Common myeloid progenitor, CD34-positive (primary cell): ENCODE data around the gene RGS11.

Experiments
- CTCF ChIA-PET: fragments of 350-600 bp; sonication (Branson Sonifier 250); formaldehyde crosslinking; loops from one replicate; lab custom pipeline; 2021; ENCODE audit warnings: antibody characterized with exemption; lab: Charles Lee
- POLR2A ChIA-PET: fragments of 350-600 bp; sonication (Branson Sonifier 250); formaldehyde crosslinking; loops from one replicate; lab custom pipeline; 2021; ENCODE audit warnings: antibody characterized with exemption; lab: Charles Lee
- DNase-seq, 3 donors: peaks; one replicate each; pipeline versions ENCODE4 v3.0.0 to v3.0.0-alpha.2; 2013
- H3K27ac ChIP-seq, 2 experiments: 1 replicate in 1 of 2; 2 replicates in 1 of 2; pipeline ENCODE4 v1.7.0; 2013; ENCODE audit warnings: inconsistent platforms in 2 of 2, low read length in 2 of 2, mild to moderate bottlenecking in 2 of 2, low read depth in 1 of 2, moderate library complexity in 1 of 2; ENCODE audit not compliant: severe bottlenecking in 2 of 2, insufficient read depth in 1 of 2, poor library complexity in 1 of 2
- H3K27me3 ChIP-seq, 5 experiments: replicated peaks in 2 of 5; 1 replicate in 3 of 5; 2 replicates in 2 of 5; pipeline versions ENCODE4 v1.6.1 to v1.7.0; 2013; ENCODE audit warnings: low read length in 4 of 5, mild to moderate bottlenecking in 2 of 5, moderate library complexity in 2 of 5, inconsistent platforms in 1 of 5; ENCODE audit not compliant: insufficient read depth in 5 of 5, control insufficient read depth in 4 of 5
- H3K36me3 ChIP-seq, 4 experiments: 1 replicate in 2 of 4; 2 replicates in 2 of 4; pipeline versions ENCODE4 v1.6.1 to v1.7.0; 2013; ENCODE audit warnings: low read length in 3 of 4, control low read depth in 1 of 4, mild to moderate bottlenecking in 1 of 4; ENCODE audit not compliant: control insufficient read depth in 4 of 4, insufficient read depth in 4 of 4
- H3K4me1 ChIP-seq, 4 experiments: 1 replicate in 3 of 4; 2 replicates in 1 of 4; pipeline versions ENCODE4 v1.6.1 to v1.7.1; 2013; ENCODE audit warnings: low read length in 3 of 4, mild to moderate bottlenecking in 3 of 4, control low read depth in 1 of 4, inconsistent platforms in 1 of 4, moderate library complexity in 1 of 4; ENCODE audit not compliant: control insufficient read depth in 4 of 4, insufficient read depth in 4 of 4; ENCODE audit errors: control extremely low read depth in 1 of 4
- H3K4me3 ChIP-seq, 7 experiments: 1 replicate in 4 of 7; 2 replicates in 3 of 7; pipeline versions ENCODE4 v1.5.1 to v1.7.0; 2013; ENCODE audit warnings: mild to moderate bottlenecking in 7 of 7, low read length in 6 of 7, moderate library complexity in 6 of 7, inconsistent platforms in 2 of 7, low read depth in 2 of 7, control low read depth in 1 of 7; ENCODE audit not compliant: insufficient read depth in 4 of 7, control insufficient read depth in 1 of 7; ENCODE audit errors: extremely low read depth in 1 of 7
- H3K9me3 ChIP-seq, 5 experiments: 1 replicate in 4 of 5; 2 replicates in 1 of 5; pipeline versions ENCODE4 v1.6.1 to v1.7.1; 2013; ENCODE audit warnings: low read length in 4 of 5, mild to moderate bottlenecking in 2 of 5, inconsistent platforms in 1 of 5, low read depth in 1 of 5, moderate library complexity in 1 of 5; ENCODE audit not compliant: control insufficient read depth in 4 of 5, insufficient read depth in 2 of 5; ENCODE audit errors: control extremely low read depth in 1 of 5
- WGBS: methylation state at CpG from one replicate; pipeline ENCODE4 v1.1.5; 2013; ENCODE audit not compliant: insufficient coverage; 5-methylcytosine and 5-hydroxymethylcytosine counted together

Gene RGS11

GRCh38 chr16:263944-264343 is 11.8 kb downstream of the RGS11 start:
- ChIA-PET POLR2A (no interaction called here), CTCF (interaction anchor here (1.0 to 1.4 kb wide), 2 partner anchors 10 to 24 kb away, joined by 3 to 4 read pairs; no protein-coding TSS in a partner anchor)
- Histone ChIP-seq H3K27ac (no peak overlapping the region), H3K4me1 (peaks cover 0 to 6% (median 2%) of the 10 kb centered on the region in 4 experiments), H3K27me3 (no peaks in the 10 kb centered on the region), H3K9me3 (no peaks in the 10 kb centered on the region), H3K36me3 (peaks cover 0 to 62% (median 32%) of the 10 kb centered on the region in 4 experiments), H3K4me3 (no peak overlapping the region)
- WGBS, result 97% methylated on average over 16 of the region's 17 CpGs
- DNase-seq, result no peak

- no peak overlapping the region for H3K27ac ChIP-seq
- DNase-seq, result no peak
- WGBS, result 96% methylated on average over 35 of the region's 35 CpGs
- peaks cover 0 to 6% (median 3%) of the 10 kb centered on the region in 4 experiments for H3K4me1 ChIP-seq
- H3K27me3 ChIP-seq, result no peaks in the 10 kb centered on the region
- H3K4me3 ChIP-seq, result no peak overlapping the region
- no peaks in the 10 kb centered on the region for H3K9me3 ChIP-seq
- H3K36me3 ChIP-seq, result peaks cover 0 to 62% (median 32%) of the 10 kb centered on the region in 4 experiments
- ChIA-PET CTCF (interaction anchor here (1.0 to 1.4 kb wide), 2 partner anchors 9 to 24 kb away, joined by 3 to 4 read pairs; no protein-coding TSS in a partner anchor), POLR2A (no interaction called here)
Measured at GRCh38 chr16:263182-263774, 12.5 kb downstream of the RGS11 start.

DNA sequence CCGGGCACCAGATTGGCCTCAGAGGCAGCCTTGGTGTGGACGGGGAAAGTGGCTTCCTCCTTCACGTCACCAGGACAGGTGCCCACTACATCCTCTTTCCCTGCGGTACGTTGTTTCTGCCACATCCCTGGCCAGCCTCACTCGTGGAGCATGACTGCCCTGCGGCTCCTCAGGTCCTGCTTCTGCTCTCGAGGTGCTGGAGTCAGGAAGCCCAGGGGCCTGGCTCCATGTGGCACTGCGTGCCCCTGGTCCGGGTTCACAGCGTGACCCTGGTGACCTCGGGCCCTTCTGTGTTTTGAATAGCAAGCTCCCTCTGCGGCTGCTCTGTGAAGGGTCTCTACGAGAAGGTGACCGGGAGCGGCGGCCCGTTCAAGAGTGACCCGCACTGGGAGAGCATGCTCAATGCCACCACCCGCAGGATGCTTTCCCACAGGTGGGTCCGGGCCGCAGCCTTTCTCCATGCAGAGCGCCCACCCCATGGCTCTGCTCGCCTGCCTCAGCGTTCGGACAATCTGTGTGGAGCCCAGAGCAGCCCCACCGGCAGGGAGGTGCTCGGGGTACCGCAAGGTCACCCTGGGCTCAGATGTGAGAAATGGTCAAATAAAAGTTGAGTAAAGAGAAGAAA is 13.5 kb downstream of the RGS11 start:
- peaks cover 0 to 64% (median 32%) of the 10 kb centered on the region in 4 experiments for H3K36me3 ChIP-seq
- no peak for DNase-seq
- H3K27me3 ChIP-seq, result no peaks in the 10 kb centered on the region
- no peak overlapping the region for H3K27ac ChIP-seq
- ChIA-PET POLR2A (no interaction called here), CTCF (no interaction called here)
- H3K9me3 ChIP-seq, result no peaks in the 10 kb centered on the region
- no peak overlapping the region for H3K4me3 ChIP-seq
- peaks cover 0 to 6% (median 3%) of the 10 kb centered on the region in 4 experiments for H3K4me1 ChIP-seq
- 96% methylated on average over 23 of the region's 29 CpGs for WGBS

DNA sequence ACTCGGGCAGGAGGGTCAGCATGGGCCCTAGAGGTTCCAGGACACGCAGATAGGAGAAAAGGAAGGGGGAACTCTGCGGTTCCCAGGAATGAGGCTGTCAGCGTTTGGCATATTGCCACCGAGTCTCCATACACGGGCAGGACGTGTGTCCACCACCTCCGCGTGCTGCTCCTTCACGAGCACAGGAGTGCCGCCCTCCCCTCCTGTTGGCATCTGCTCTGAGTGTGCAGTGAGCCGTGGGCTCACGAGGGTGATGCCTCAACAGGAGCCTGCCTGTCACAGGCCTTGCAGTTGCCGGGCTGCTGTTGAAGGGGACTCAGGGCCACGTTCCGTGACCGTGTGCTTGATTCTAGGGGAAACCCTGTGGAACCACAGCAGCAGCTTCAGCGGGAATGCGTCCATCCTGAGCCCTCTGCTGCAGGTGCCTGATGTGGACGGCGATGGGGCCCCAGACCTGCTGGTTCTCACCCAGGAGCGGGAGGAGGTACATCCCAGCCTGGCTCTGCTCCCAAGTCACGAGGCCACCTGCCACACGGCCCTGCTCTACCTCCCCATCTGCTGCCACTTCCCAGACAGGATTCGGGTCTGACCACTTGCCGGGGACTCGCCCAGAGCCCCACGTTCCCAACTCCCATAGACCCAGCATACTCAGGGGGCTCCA is 14.6 kb downstream of the RGS11 start:
- CTCF ChIA-PET, result no interaction called here
- 94% methylated on average over 25 of the region's 28 CpGs for WGBS

GRCh38 chr16:260326-260725 is 15.4 kb downstream of the RGS11 start:
- no peak overlapping the region for H3K27ac ChIP-seq
- 99% methylated on average over 15 of the region's 19 CpGs for WGBS
- POLR2A ChIA-PET, result no interaction called here
- CTCF ChIA-PET, result no interaction called here
- H3K9me3 ChIP-seq, result no peaks in the 10 kb centered on the region
- no peaks in the 10 kb centered on the region for H3K27me3 ChIP-seq
- H3K36me3 ChIP-seq, result peaks cover 0 to 74% (median 33%) of the 10 kb centered on the region in 4 experiments
- peaks cover 0 to 6% (median 3%) of the 10 kb centered on the region in 4 experiments for H3K4me1 ChIP-seq
- no peak overlapping the region for H3K4me3 ChIP-seq
- no peak for DNase-seq

More for the DNA sequence above, 14.6 kb downstream of the RGS11 start:
- peaks cover 0 to 6% (median 3%) of the 10 kb centered on the region in 4 experiments for H3K4me1 ChIP-seq
- no peak for DNase-seq
- no peaks in the 10 kb centered on the region for H3K27me3 ChIP-seq
- no peaks in the 10 kb centered on the region for H3K9me3 ChIP-seq
- POLR2A ChIA-PET, result no interaction called here
- peaks cover 0 to 68% (median 33%) of the 10 kb centered on the region in 4 experiments for H3K36me3 ChIP-seq
- H3K27ac ChIP-seq, result no peak overlapping the region
- H3K4me3 ChIP-seq, result no peak overlapping the region

DNA sequence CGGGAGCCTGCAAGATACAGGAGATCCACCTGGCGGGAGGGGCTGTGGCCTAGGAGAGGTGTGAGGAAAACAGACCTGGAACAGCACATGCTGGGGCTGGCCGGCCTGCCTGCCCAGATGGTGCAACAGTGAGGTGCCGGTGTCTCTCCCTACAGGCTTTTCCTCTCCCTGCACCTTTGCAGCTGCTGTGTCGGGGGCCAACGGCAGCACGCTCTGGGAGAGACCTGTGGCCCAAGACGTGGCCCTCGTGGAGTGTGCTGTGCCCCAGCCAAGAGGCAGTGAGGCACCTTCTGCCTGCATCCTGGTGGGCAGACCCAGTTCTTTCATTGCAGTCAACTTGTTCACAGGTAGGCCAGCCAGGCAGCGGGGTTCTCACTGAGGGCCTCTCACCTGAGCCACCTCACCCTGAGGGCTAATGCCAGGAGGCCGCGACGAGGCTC is 15.9 kb downstream of the RGS11 start:
- no peaks in the 10 kb centered on the region for H3K27me3 ChIP-seq
- peaks cover 0 to 6% (median 3%) of the 10 kb centered on the region in 4 experiments for H3K4me1 ChIP-seq
- WGBS, result 96% methylated on average over 10 of the region's 13 CpGs
- ChIA-PET POLR2A (no interaction called here), CTCF (no interaction called here)
- peaks cover 0 to 74% (median 31%) of the 10 kb centered on the region in 4 experiments for H3K36me3 ChIP-seq
- H3K27ac ChIP-seq, result no peak overlapping the region
- H3K9me3 ChIP-seq, result no peaks in the 10 kb centered on the region
- no peak overlapping the region for H3K4me3 ChIP-seq
- DNase-seq, result no peak

- CTCF ChIA-PET, result no interaction called here
- Histone ChIP-seq H3K9me3 (no peaks in the 10 kb centered on the region), H3K27ac (no peak overlapping the region), H3K4me1 (peaks cover 0 to 6% (median 3%) of the 10 kb centered on the region in 4 experiments), H3K4me3 (no peak overlapping the region), H3K36me3 (peaks cover 0 to 73% (median 31%) of the 10 kb centered on the region in 4 experiments), H3K27me3 (no peaks in the 10 kb centered on the region)
- no peak for DNase-seq
- 60% methylated on average over 3 of the region's 10 CpGs for WGBS
- POLR2A ChIA-PET, result no interaction called here
Measured at GRCh38 chr16:259226-259625, 16.5 kb downstream of the RGS11 start.
